ENCODE data around the gene ZBTB39.

GRCh38 chr12:56987551-56988053 lies 18.7 kb downstream of the ZBTB39 start:
- TF ChIP-seq, protein P1, sequence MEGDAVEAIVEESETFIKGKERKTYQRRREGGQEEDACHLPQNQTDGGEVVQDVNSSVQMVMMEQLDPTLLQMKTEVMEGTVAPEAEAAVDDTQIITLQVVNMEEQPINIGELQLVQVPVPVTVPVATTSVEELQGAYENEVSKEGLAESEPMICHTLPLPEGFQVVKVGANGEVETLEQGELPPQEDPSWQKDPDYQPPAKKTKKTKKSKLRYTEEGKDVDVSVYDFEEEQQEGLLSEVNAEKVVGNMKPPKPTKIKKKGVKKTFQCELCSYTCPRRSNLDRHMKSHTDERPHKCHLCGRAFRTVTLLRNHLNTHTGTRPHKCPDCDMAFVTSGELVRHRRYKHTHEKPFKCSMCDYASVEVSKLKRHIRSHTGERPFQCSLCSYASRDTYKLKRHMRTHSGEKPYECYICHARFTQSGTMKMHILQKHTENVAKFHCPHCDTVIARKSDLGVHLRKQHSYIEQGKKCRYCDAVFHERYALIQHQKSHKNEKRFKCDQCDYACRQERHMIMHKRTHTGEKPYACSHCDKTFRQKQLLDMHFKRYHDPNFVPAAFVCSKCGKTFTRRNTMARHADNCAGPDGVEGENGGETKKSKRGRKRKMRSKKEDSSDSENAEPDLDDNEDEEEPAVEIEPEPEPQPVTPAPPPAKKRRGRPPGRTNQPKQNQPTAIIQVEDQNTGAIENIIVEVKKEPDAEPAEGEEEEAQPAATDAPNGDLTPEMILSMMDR (IDR thresholded peaks at IDR 0.05): peak; percentile 86 to 95 (median 87)
- TF ChIP-seq POLR2A (IDR thresholded peaks at IDR 0.05): no peak

Data from Peyer's patch (tissue), 4 donors.